Progenitor cell of endocrine pancreas (in vitro differentiated cells): ENCODE data around the gene CNBP. TPM values are rescaled to one million over a fixed set of nuclear protein-coding genes. Genes with fewer than 3 reads are reported as not detected.

ENCODE experiments used
- DNase-seq: peaks from one replicate; pipeline ENCODE4 v3.0.0; 2021; ENCODE audit warnings: low spot score; ENCODE audit not compliant: unreplicated experiment
- H3K27ac Mint-ChIP-seq: 2 replicates; pipeline ENCODE4 v1.8.0; 2021; ENCODE audit warnings: mild to moderate bottlenecking, moderate library complexity, mixed read lengths
- H3K27me3 Mint-ChIP-seq: 2 replicates; pipeline ENCODE4 v1.8.0; 2021; ENCODE audit warnings: mixed read lengths
- H3K36me3 Mint-ChIP-seq: 2 replicates; pipeline ENCODE4 v1.8.0; 2022; ENCODE audit warnings: mixed read lengths; ENCODE audit not compliant: insufficient read depth
- H3K4me1 Mint-ChIP-seq: 2 replicates; pipeline ENCODE4 v1.8.0; 2021; ENCODE audit warnings: low read depth, mixed read lengths
- H3K4me3 Mint-ChIP-seq: 2 replicates; pipeline ENCODE4 v1.8.0; 2021; ENCODE audit warnings: low read depth, mild to moderate bottlenecking, moderate library complexity, mixed read lengths
- H3K9me3 Mint-ChIP-seq: 2 replicates; pipeline ENCODE4 v1.8.0; 2021; ENCODE audit warnings: low read depth, mixed read lengths
- total RNA-seq: library from RNA; stranded (reverse); gene quantifications from 2 replicates; pipeline ENCODE4 v1.2.1, GENCODE V29; 2021
- TF ChIP-seq, protein P1 (sequence below): fragments of 200-600 bp; sonication (generic); IDR thresholded peaks from one replicate; pipeline ENCODE4 v1.5.0; 2021; ENCODE audit warnings: antibody characterized with exemption, mild to moderate bottlenecking; ENCODE audit not compliant: unreplicated experiment

Gene CNBP
- total RNA-seq, 1 donor from 2014 or later: 194 TPM

- Mint-ChIP-seq H3K4me1 (peaks cover 1% of the 10 kb centered on the region), H3K9me3 (no peaks in the 10 kb centered on the region), H3K36me3 (peaks cover 9% of the 10 kb centered on the region), H3K27me3 (no peaks in the 10 kb centered on the region), H3K27ac (no peak overlapping the region), H3K4me3 (no peak overlapping the region)
- no peak for DNase-seq
- TF ChIP-seq, protein P1, sequence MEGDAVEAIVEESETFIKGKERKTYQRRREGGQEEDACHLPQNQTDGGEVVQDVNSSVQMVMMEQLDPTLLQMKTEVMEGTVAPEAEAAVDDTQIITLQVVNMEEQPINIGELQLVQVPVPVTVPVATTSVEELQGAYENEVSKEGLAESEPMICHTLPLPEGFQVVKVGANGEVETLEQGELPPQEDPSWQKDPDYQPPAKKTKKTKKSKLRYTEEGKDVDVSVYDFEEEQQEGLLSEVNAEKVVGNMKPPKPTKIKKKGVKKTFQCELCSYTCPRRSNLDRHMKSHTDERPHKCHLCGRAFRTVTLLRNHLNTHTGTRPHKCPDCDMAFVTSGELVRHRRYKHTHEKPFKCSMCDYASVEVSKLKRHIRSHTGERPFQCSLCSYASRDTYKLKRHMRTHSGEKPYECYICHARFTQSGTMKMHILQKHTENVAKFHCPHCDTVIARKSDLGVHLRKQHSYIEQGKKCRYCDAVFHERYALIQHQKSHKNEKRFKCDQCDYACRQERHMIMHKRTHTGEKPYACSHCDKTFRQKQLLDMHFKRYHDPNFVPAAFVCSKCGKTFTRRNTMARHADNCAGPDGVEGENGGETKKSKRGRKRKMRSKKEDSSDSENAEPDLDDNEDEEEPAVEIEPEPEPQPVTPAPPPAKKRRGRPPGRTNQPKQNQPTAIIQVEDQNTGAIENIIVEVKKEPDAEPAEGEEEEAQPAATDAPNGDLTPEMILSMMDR: no peak
These were observed 55.1 kb downstream of the CNBP start for GRCh38 chr3:129128357-129129155.

DNA sequence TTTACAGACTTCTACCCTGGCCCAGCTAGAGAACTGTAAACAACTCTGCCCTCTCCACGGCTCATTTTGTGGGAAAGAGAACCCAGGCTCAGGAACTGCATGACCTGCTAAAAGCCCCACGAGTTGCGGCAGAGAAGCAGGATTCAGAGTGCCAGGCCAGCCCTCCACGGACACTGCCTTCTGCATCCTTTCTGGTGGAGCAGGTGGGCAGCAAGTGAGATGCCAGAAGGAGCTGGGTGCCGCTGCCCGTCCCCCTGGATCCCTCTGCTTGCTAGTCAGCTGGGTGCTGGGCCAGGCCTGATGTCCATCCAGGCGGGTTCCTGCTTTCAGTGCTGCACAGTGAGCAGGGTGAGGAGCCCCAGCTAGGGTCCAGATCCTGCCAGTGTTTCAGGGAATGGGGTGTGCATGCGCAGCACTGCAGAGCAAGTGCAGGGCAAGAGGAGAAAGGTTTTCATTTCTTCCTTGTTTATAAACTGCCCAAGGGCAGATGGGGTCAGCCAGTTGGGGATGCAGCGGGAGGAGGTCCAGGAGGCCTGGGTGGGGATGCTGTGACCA is 56.9 kb downstream of the CNBP start:
- H3K27ac Mint-ChIP-seq: peak overlapping the region; percentile 82
- H3K27me3 Mint-ChIP-seq: no peaks in the 10 kb centered on the region
- H3K4me3 Mint-ChIP-seq: no peak overlapping the region
- H3K9me3 Mint-ChIP-seq: no peaks in the 10 kb centered on the region
- H3K36me3 Mint-ChIP-seq: peaks cover 5% of the 10 kb centered on the region
- no peak for DNase-seq
- peaks cover 14% of the 10 kb centered on the region for H3K4me1 Mint-ChIP-seq
- TF ChIP-seq, protein P1: no peak

DNA sequence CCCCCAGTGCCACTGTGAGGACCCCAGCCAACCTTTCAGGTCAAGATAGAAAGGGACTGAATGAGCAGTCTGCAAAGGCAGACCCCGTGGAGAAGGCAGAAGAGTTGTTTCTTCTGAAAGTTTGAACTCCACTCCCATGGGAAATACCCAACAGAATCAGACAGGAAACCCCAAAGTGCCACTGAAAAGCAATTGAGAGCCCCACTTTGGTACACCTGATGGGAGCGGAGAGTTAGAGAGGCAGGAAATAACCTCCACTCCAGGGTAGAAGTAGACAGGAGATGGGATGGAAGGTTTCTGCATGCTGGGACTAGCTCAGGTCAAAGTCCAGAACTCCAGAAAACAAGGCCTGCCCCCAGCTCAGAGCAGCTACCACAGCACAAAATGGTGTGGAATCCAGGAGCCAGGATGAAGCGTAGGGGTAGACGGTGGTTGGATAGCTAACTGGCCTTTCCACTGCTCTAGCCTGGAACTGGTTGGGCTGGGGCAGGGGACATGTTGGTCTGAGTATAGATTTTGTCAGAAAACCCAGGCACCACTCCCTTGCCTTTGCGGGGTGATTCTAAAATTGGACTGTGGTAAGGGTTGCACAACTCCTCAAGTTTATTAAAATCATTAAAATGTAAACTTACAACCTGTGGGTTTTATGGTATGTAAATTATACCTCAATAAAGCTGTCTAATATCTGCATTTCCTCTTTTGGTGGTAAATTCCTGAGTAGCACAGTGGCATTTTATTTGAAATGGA is 60.2 kb downstream of the CNBP start:
- Mint-ChIP-seq H3K27ac (no peak overlapping the region), H3K36me3 (peaks cover 3% of the 10 kb centered on the region), H3K27me3 (no peaks in the 10 kb centered on the region), H3K9me3 (no peaks in the 10 kb centered on the region), H3K4me3 (peak overlapping the region; percentile 43), H3K4me1 (peaks cover 32% of the 10 kb centered on the region)
- TF ChIP-seq, protein P1: no peak
- DNase-seq: no peak

DNA sequence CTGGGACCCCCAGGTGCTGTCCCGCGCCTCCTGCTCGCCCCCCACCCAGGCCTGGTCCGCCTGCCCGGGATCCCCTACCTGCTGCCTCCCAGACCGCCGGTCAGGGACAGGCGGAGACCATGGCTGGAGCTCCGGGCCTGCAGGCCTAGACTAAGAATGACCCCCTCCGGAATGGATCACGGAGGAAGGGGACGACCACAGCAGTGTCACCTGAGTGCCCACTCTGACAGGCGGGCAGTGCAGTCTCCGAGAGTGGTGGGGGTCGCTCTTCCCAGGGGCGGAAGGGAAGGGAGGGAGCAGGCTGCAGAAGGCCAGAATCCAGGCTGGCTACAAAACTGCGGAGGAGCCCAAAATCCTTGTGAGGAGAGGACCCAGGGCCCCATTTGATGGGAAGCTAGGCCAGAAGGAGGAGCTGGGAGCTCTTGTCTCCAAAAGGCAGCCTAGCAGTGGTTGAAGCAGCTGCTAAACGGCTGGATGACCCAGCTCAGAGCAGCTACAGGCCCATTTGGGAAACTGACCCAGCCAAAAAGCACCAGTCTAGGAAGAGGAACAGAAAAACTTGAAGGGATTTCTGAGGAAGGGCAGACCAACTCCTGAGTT is 61.2 kb downstream of the CNBP start:
- H3K27me3 Mint-ChIP-seq: no peaks in the 10 kb centered on the region
- H3K4me3 Mint-ChIP-seq: peak overlapping the region; percentile 77
- H3K9me3 Mint-ChIP-seq: no peaks in the 10 kb centered on the region
- H3K4me1 Mint-ChIP-seq: peaks cover 40% of the 10 kb centered on the region
- H3K36me3 Mint-ChIP-seq: peaks cover 6% of the 10 kb centered on the region
- no peak for DNase-seq
- H3K27ac Mint-ChIP-seq: peak overlapping the region; percentile 86
- TF ChIP-seq, protein P1: no peak

GRCh38 chr3:129121792-129122411 is 61.8 kb downstream of the CNBP start, which contains the start of gene RAB43:
RAB43 (minus strand) TSS chr3:129121804; CDS start chr3:129121489, 315 bp downstream.
- H3K4me1 Mint-ChIP-seq: peaks cover 44% of the 10 kb centered on the region
- no peaks in the 10 kb centered on the region for H3K9me3 Mint-ChIP-seq
- DNase-seq: peak; percentile 98
- TF ChIP-seq, protein P1: no peak
- H3K4me3 Mint-ChIP-seq: peak within 1 kb of the TSS; percentile 88
- peak within 1 kb of the TSS; percentile 96 for H3K27ac Mint-ChIP-seq
- peaks cover 5% of the 10 kb centered on the region for H3K36me3 Mint-ChIP-seq
- no peaks in the 10 kb centered on the region for H3K27me3 Mint-ChIP-seq
